WTC11 (cell line): Measurements from ENCODE around the gene ZC2HC1C. TPM values are rescaled to one million over a fixed set of nuclear protein-coding genes. Genes with fewer than 3 reads are reported as not detected.

Experiments used
- ATAC-seq: fragments of 200-7000 bp; cut with Tn5 transposase; 2 replicates; pipeline ENCODE4 v1.10.0; 2021; ENCODE audit warnings: mild to moderate bottlenecking, moderate library complexity
- CTCF ChIA-PET: fragments of 300-600 bp; sonication (Branson Sonifier 250); formaldehyde crosslinking; loops from one replicate; lab custom pipeline; 2021; ENCODE audit warnings: antibody characterized with exemption; lab: Charles Lee
- POLR2A ChIA-PET: fragments of 350-600 bp; sonication (Branson Sonifier 250); formaldehyde crosslinking; loops from one replicate; lab custom pipeline; 2021; ENCODE audit warnings: antibody characterized with exemption; lab: Charles Lee
- DNase-seq: peaks from one replicate; pipeline ENCODE4 v3.0.0; 2021; ENCODE audit warnings: low spot score
- H3K27ac Mint-ChIP-seq: 2 replicates; pipeline ENCODE4 v1.8.0; 2021; ENCODE audit warnings: mixed read lengths
- H3K27me3 Mint-ChIP-seq: 2 replicates; pipeline ENCODE4 v1.8.0; 2021; ENCODE audit warnings: low read depth, mild to moderate bottlenecking, moderate library complexity, mixed read lengths
- H3K36me3 Mint-ChIP-seq: 2 replicates; pipeline ENCODE4 v1.8.0; 2021; ENCODE audit warnings: mixed read lengths
- H3K4me1 Mint-ChIP-seq: 2 replicates; pipeline ENCODE4 v1.8.0; 2022; ENCODE audit warnings: mixed read lengths
- H3K4me3 Mint-ChIP-seq: 2 replicates; pipeline ENCODE4 v1.8.0; 2021; ENCODE audit warnings: mild to moderate bottlenecking, moderate library complexity, mixed read lengths
- H3K9me3 Mint-ChIP-seq: 2 replicates; pipeline ENCODE4 v1.8.0; 2021; ENCODE audit warnings: mixed read lengths
- ATF1 ChIP-seq: sonication (generic); formaldehyde crosslinking; IDR thresholded peaks from 2 replicates; pipeline ENCODE4 v1.8.1; 2023; ENCODE audit warnings: mild to moderate bottlenecking, moderate library complexity, missing genetic modification reagents
- ATF2 ChIP-seq: sonication (generic); formaldehyde crosslinking; IDR thresholded peaks from 2 replicates; pipeline ENCODE4 v1.8.1; 2022; ENCODE audit warnings: low read depth, missing genetic modification reagents, borderline replicate concordance
- ATF3 ChIP-seq: sonication (generic); formaldehyde crosslinking; conservative IDR thresholded peaks from 2 replicates; pipeline ENCODE4 v1.8.1; 2022; ENCODE audit warnings: mild to moderate bottlenecking, missing genetic modification reagents
- CREB1 ChIP-seq: sonication (generic); formaldehyde crosslinking; IDR thresholded peaks from 2 replicates; pipeline ENCODE4 v1.8.0; 2023; ENCODE audit warnings: mild to moderate bottlenecking, missing genetic modification reagents
- CTCF ChIP-seq: fragments of 200-600 bp; IDR thresholded peaks from 2 replicates; pipeline ENCODE4 v1.8.0; 2022; ENCODE audit warnings: antibody characterized with exemption
- FOXJ3 ChIP-seq: sonication (generic); formaldehyde crosslinking; IDR thresholded peaks from 2 replicates; pipeline ENCODE4 v1.9.0; 2021; ENCODE audit warnings: missing genetic modification reagents, mild to moderate bottlenecking, borderline replicate concordance
- HMGA2 ChIP-seq: fragments of 250-450 bp; sonication (Bioruptor Pico); IDR thresholded peaks from 2 replicates; pipeline ENCODE4 v1.4.0; 2021; ENCODE audit warnings: mild to moderate bottlenecking, moderate library complexity
- IRF1 ChIP-seq: sonication (generic); formaldehyde crosslinking; IDR thresholded peaks from 2 replicates; pipeline ENCODE4 v1.8.0; 2023; ENCODE audit warnings: missing genetic modification reagents
- NFATC4 ChIP-seq: fragments of 250-450 bp; sonication (Bioruptor Pico); IDR thresholded peaks from 2 replicates; pipeline ENCODE4 v1.9.0; 2021; ENCODE audit warnings: mild to moderate bottlenecking
- NFE2L1 ChIP-seq: sonication (generic); formaldehyde crosslinking; IDR thresholded peaks from 2 replicates; pipeline ENCODE4 v1.8.1; 2023; ENCODE audit warnings: missing genetic modification reagents
- NR3C1 ChIP-seq: sonication (generic); formaldehyde crosslinking; conservative IDR thresholded peaks from 2 replicates; pipeline ENCODE4 v1.8.1; 2023; ENCODE audit warnings: low read depth, mild to moderate bottlenecking, missing genetic modification reagents
- USF1 ChIP-seq: sonication (generic); formaldehyde crosslinking; IDR thresholded peaks from 2 replicates; pipeline ENCODE4 v1.8.0; 2022; ENCODE audit warnings: mild to moderate bottlenecking, missing genetic modification reagents
- ZMAT4 ChIP-seq: fragments of 250-450 bp; sonication (Bioruptor Pico); IDR thresholded peaks from 2 replicates; pipeline ENCODE4 v1.9.0; 2021; ENCODE audit warnings: mild to moderate bottlenecking
- ZNF138 ChIP-seq: sonication (generic); formaldehyde crosslinking; conservative IDR thresholded peaks from 2 replicates; pipeline ENCODE4 v1.8.1; 2022; ENCODE audit warnings: mild to moderate bottlenecking, moderate library complexity, missing genetic modification reagents
- ZNF396 ChIP-seq: fragments of 250-450 bp; sonication (Bioruptor Pico); IDR thresholded peaks from 2 replicates; pipeline ENCODE4 v1.8.0; 2021; ENCODE audit warnings: mild to moderate bottlenecking, moderate library complexity, borderline replicate concordance
- ZNF425 ChIP-seq: fragments of 250-450 bp; sonication (Bioruptor Pico); conservative IDR thresholded peaks from 2 replicates; pipeline ENCODE4 v1.9.0; 2021; ENCODE audit warnings: mild to moderate bottlenecking
- ZNF532 ChIP-seq: fragments of 250-450 bp; sonication (Bioruptor Pico); IDR thresholded peaks from 2 replicates; pipeline ENCODE4 v1.9.0; 2021; ENCODE audit warnings: mild to moderate bottlenecking, borderline replicate concordance
- total RNA-seq: library from RNA; stranded (reverse); gene quantifications from 3 replicates; pipeline ENCODE4 v1.2.3, GENCODE V29; 2021

ZC2HC1C gene
- total RNA-seq, 1 experiment from 2014 or later: 1.6 TPM

GRCh38 chr14:75030147-75030546, 39.3 kb upstream of the ZC2HC1C start (continued):
- TF ChIP-seq CTCF: no peak
- no peak for TF ChIP-seq ZMAT4 (CRISPR knock-in tag)
- TF ChIP-seq NR3C1 (CRISPR knock-in tag): no peak
- no peak for TF ChIP-seq ATF3
- TF ChIP-seq ATF1: no peak
- TF ChIP-seq NFE2L1 (CRISPR knock-in tag): no peak

- H3K36me3 Mint-ChIP-seq: peaks cover 21% of the 10 kb centered on the region
- no peaks in the 10 kb centered on the region for H3K27me3 Mint-ChIP-seq
These were observed 36.5 kb upstream of the ZC2HC1C start for GRCh38 chr14:75032939-75033338.

More at GRCh38 chr14:75032939-75033338, 36.5 kb upstream of the ZC2HC1C start:
- CTCF ChIA-PET: interaction anchor here (1.2 kb wide), 1 partner anchor 88 kb away, joined by 3 read pairs; no protein-coding TSS in a partner anchor
- ATAC-seq (no peak), DNase-seq (no peak)
- Mint-ChIP-seq H3K27ac (no peak overlapping the region), H3K4me3 (no peak overlapping the region), H3K9me3 (no peaks in the 10 kb centered on the region), H3K4me1 (no peaks in the 10 kb centered on the region)
- POLR2A ChIA-PET: interaction anchor here (0.6 kb wide), 1 partner anchor 163 kb away, joined by 4 read pairs; no protein-coding TSS in a partner anchor
- no peak for TF ChIP-seq ATF1
- TF ChIP-seq IRF1 (CRISPR knock-in tag): no peak
- TF ChIP-seq HMGA2: no peak
- TF ChIP-seq ZNF532 (CRISPR knock-in tag): no peak
- TF ChIP-seq ZNF396 (CRISPR knock-in tag): no peak
- no peak for TF ChIP-seq NFATC4 (CRISPR knock-in tag)
- no peak for TF ChIP-seq USF1 (CRISPR knock-in tag)
- TF ChIP-seq CREB1: no peak
- TF ChIP-seq ZNF425 (CRISPR knock-in tag): no peak
- no peak for TF ChIP-seq ZNF138 (CRISPR knock-in tag)
- TF ChIP-seq ATF2 (CRISPR knock-in tag): no peak
- no peak for TF ChIP-seq FOXJ3 (CRISPR knock-in tag)
